ENCODE data around the gene SH3TC1. TPM values are rescaled to one million over a fixed set of nuclear protein-coding genes. Genes with fewer than 3 reads are reported as not detected.

Gene SH3TC1
- total and polyA plus RNA-seq, 2 of the 8 experiments (the other 6 are each of a cell fraction or from before 2014, with no cell fraction given): 0.15 TPM; not detected in 1

- ChIA-PET CTCF (ENCODE audit: partially characterized antibody) (interaction anchor here (1.5 to 2.2 kb wide), 3 partner anchors 9 to 27 kb away, joined by 3 to 12 read pairs (median 3); no protein-coding TSS in a partner anchor), POLR2A (ENCODE audit: partially characterized antibody) (no interaction called here)
- peaks cover 0 to 3% of the 10 kb centered on the region in 2 experiments for H4K20me1 ChIP-seq (replicated peaks in 1 of 2; ENCODE audit: control insufficient read depth in 1 of 2, insufficient read depth in 2 of 2, low read length in 2 of 2)
- H3K18ac ChIP-seq (ENCODE audit: extremely low read depth, low read length): no peak overlapping the region
- 86% methylated on average over 7 of the region's 7 CpGs; no CpG with 5 or more reads in 1 of the 2 experiments for WGBS, 2 experiments (ENCODE audit: extremely low coverage in 1 of 2, insufficient coverage in 1 of 2, insufficient read length in 1 of 2, insufficient replicate concordance in 2 of 2, low coverage in 1 of 2, low lambda C conversion rate in 2 of 2, missing lambda C conversion rate in 1 of 2)
- no peaks in the 10 kb centered on the region; a peak in 2 of 7 replicates for H3K4me1 ChIP-seq (replicated peaks in 1 of 4; ENCODE audit: control insufficient read depth in 3 of 4, insufficient read depth in 4 of 4, low read length in 3 of 4)
- no peaks in the 10 kb centered on the region for H3K79me1 ChIP-seq (ENCODE audit: low read depth, low read length)
- H2AFZ ChIP-seq (ENCODE audit: low read length): no peak overlapping the region
- no peak overlapping the region for H2AK5ac ChIP-seq (ENCODE audit: low read depth, low read length)
- no peaks in the 10 kb centered on the region for H3K9me3 ChIP-seq (ENCODE audit: insufficient read depth in 2 of 2, low read depth in 1 of 2, low read length in 1 of 2)
- no peak overlapping the region for H4K5ac ChIP-seq (ENCODE audit: insufficient read length, low read depth, low read length)
- no peak overlapping the region for H3K4me2 ChIP-seq (ENCODE audit: insufficient read depth in 1 of 2, low read depth in 2 of 2, low read length in 2 of 2)
- H3K4ac ChIP-seq (replicated peaks; ENCODE audit: insufficient read length, low read depth, low read length): no peak overlapping the region
- no peak overlapping the region for H4K8ac ChIP-seq (ENCODE audit: extremely low read depth, insufficient read depth, low read length)
- FAIRE-seq: no peak
- H3K14ac ChIP-seq (ENCODE audit: insufficient read length): no peak overlapping the region
- no peak overlapping the region for H2BK20ac ChIP-seq (ENCODE audit: low read length)
- H3K27me3 ChIP-seq (replicated peaks in 1 of 4; ENCODE audit: control insufficient read depth in 3 of 4, extremely low read depth in 1 of 4, insufficient read depth in 3 of 4, low read length in 3 of 4): no peaks in the 10 kb centered on the region
- no peaks in the 10 kb centered on the region for H3K36me3 ChIP-seq (ENCODE audit: control insufficient read depth in 2 of 4, insufficient read depth in 4 of 4, low read length in 3 of 4)
- DNase-seq (ENCODE audit: low read depth in 1 of 2, low spot score in 2 of 2): no peak
- H2BK5ac ChIP-seq (ENCODE audit: low read depth, low read length): no peak overlapping the region
- H2BK120ac ChIP-seq (replicated peaks; ENCODE audit: low read depth, low read length): no peak overlapping the region
- no peak overlapping the region for H2BK15ac ChIP-seq (ENCODE audit: low read length)
- H3K4me3 ChIP-seq (ENCODE audit: extremely low read depth in 1 of 4, insufficient read depth in 2 of 4, low read depth in 3 of 4, low read length in 4 of 4): no peak overlapping the region
- H3K9ac ChIP-seq (replicated peaks in 1 of 4; ENCODE audit: extremely low read depth in 1 of 4, low read depth in 3 of 4, low read length in 3 of 4): no peak overlapping the region
- H3K23me2 ChIP-seq (ENCODE audit: low read depth, low read length): no peaks in the 10 kb centered on the region
- no peaks in the 10 kb centered on the region for H3K79me2 ChIP-seq (ENCODE audit: control insufficient read depth in 1 of 2, insufficient read depth in 2 of 2, low read length in 2 of 2)
- H2BK12ac ChIP-seq (ENCODE audit: low read depth, low read length): no peak overlapping the region; the same call in 1 of the 2 replicates
- no peak overlapping the region for H3K56ac ChIP-seq (replicated peaks; ENCODE audit: insufficient read length, low read depth, low read length)
- no peak overlapping the region for H3K23ac ChIP-seq (ENCODE audit: insufficient read length)
- H3K27ac ChIP-seq (ENCODE audit: low read depth, low read length): no peak overlapping the region
- no peak overlapping the region for H4K91ac ChIP-seq (replicated peaks; ENCODE audit: insufficient read length, low read length)
Observed at GRCh38 chr4:8203052-8203401, 3.9 kb downstream of the SH3TC1 start.
